Tibial nerve (tissue), 4 donors: ENCODE results near the gene SIPA1L2. TPM values are rescaled to one million over a fixed set of nuclear protein-coding genes. Genes with fewer than 3 reads are reported as not detected.

ENCODE experiments used
- DNase-seq, 2 donors: peaks; one replicate each; pipeline ENCODE4 v3.0.0-alpha.2; 2019; ENCODE audit warnings: low spot score in 2 of 2
- H3K27ac ChIP-seq, 4 donors: fragments of 200-600 bp; sonication (generic) in 3 of 4; one replicate each; pipeline ENCODE4 v1.5.1; 2017 to 2019; ENCODE audit warnings: mild to moderate bottlenecking in 1 of 4
- H3K27me3 ChIP-seq, 2 donors: fragments of 200-600 bp; sonication (generic) in 1 of 2; one replicate each; pipeline versions ENCODE4 v1.5.1 to v1.6.0; 2017 to 2019
- H3K36me3 ChIP-seq, 3 donors: fragments of 200-600 bp; sonication (generic); one replicate each; pipeline ENCODE4 v1.5.1; 2018 to 2019
- H3K4me1 ChIP-seq, 4 donors: fragments of 200-600 bp; sonication (generic) in 3 of 4; one replicate each; pipeline ENCODE4 v1.5.1; 2017 to 2019
- H3K4me3 ChIP-seq, 4 donors: fragments of 200-600 bp; sonication (generic) in 3 of 4; one replicate each; pipeline ENCODE4 v1.5.1; 2017 to 2019; ENCODE audit warnings: mild to moderate bottlenecking in 1 of 4, moderate library complexity in 1 of 4
- H3K9me3 ChIP-seq, 4 donors: fragments of 200-600 bp; sonication (generic) in 3 of 4; one replicate each; pipeline ENCODE4 v1.5.1; 2017 to 2019
- EP300 ChIP-seq, 2 donors: sonication (generic); formaldehyde crosslinking; IDR thresholded peaks; one replicate each; pipeline ENCODE4 v1.6.1; 2017; ENCODE audit warnings: antibody characterized with exemption in 2 of 2, mild to moderate bottlenecking in 1 of 2
- POLR2A ChIP-seq, 2 donors: fragments of 450-650 bp; IDR thresholded peaks; one replicate each; pipeline ENCODE4 v1.6.1; 2017; ENCODE audit warnings: antibody characterized with exemption in 2 of 2, mild to moderate bottlenecking in 2 of 2, moderate library complexity in 2 of 2
- WGBS, 2 donors: methylation state at CpG; one replicate each; pipeline ENCODE4 v1.1.5; 2018; 5-methylcytosine and 5-hydroxymethylcytosine counted together
- total RNA-seq, 4 donors: library from RNA; depleted of rRNA; stranded (reverse); fragments of >200 nt; gene quantifications; one replicate each; pipeline ENCODE4 v1.1.0, GENCODE V29; 2016
- TF ChIP-seq, protein P1 (sequence below), 5 experiments: fragments of 200-600 bp in 3 of 5; fragments of 450-650 bp in 2 of 5; sonication (generic) in 3 of 5; IDR thresholded peaks; one replicate each; pipeline ENCODE4 v1.5.1; 2016 to 2019; ENCODE audit warnings: antibody characterized with exemption in 5 of 5, mild to moderate bottlenecking in 3 of 5, moderate library complexity in 2 of 5

SIPA1L2 gene
- total RNA-seq, 4 donors from 2014 or later: 29.8 to 56.4 (median 40.7) TPM

DNA sequence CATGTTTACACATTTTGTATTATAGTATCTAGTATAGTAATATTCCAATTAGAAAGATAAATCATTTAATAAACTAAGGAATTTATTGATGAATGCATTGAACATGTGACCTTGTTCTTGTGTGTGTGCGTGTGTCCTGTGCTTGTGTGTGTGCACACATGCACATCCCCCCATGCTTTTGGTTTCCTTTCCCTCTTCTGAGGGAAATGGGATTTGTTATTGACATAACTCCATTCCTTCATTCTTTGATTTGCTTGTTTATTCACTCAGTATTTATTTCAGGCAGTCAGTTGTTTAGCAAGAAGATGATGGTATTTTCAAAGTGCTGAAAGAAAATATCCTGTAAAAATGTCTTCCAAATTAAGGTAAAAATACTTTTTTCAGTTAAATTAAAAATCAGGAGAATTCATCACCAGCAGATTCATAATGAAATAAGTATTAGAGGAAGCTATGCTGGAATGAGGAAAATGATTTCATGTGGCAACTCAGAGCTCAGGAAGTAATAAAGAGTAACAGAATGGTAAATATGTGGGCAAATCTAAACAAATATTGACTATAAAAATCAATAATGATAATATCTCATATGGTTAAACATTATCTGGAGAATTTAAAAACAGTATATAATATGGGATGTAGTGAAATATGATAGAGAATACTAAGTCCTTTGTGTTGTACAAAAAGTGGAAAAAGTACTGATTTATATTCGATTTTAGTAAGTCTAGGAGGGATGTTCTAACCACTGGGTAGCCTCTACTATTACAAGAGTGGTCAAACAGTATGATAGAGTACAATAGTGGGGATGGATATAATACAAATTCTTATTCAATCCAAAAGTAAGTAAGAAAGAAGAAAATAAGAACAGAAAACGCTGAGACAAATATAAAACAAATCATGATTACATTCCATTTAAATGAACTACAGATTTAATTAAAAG lies 35.2 kb upstream of the SIPA1L2 start:
- no peak for TF ChIP-seq POLR2A (IDR thresholded peaks at IDR 0.05)
- TF ChIP-seq EP300 (IDR thresholded peaks at IDR 0.05): no peak
- TF ChIP-seq, protein P1, sequence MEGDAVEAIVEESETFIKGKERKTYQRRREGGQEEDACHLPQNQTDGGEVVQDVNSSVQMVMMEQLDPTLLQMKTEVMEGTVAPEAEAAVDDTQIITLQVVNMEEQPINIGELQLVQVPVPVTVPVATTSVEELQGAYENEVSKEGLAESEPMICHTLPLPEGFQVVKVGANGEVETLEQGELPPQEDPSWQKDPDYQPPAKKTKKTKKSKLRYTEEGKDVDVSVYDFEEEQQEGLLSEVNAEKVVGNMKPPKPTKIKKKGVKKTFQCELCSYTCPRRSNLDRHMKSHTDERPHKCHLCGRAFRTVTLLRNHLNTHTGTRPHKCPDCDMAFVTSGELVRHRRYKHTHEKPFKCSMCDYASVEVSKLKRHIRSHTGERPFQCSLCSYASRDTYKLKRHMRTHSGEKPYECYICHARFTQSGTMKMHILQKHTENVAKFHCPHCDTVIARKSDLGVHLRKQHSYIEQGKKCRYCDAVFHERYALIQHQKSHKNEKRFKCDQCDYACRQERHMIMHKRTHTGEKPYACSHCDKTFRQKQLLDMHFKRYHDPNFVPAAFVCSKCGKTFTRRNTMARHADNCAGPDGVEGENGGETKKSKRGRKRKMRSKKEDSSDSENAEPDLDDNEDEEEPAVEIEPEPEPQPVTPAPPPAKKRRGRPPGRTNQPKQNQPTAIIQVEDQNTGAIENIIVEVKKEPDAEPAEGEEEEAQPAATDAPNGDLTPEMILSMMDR (IDR thresholded peaks at IDR 0.05): no peak
- H3K9me3 ChIP-seq: no peaks in the 10 kb centered on the region
- no peak overlapping the region for H3K27ac ChIP-seq
- no peak for DNase-seq
- no peaks in the 10 kb centered on the region for H3K27me3 ChIP-seq
- H3K4me3 ChIP-seq: no peak overlapping the region
- peaks cover 0 to 10% (median 0%) of the 10 kb centered on the region in 4 donors for H3K4me1 ChIP-seq
- 90 to 92% methylated on average over 3 of the region's 3 CpGs for WGBS, 2 donors
- no peaks in the 10 kb centered on the region for H3K36me3 ChIP-seq

- Histone ChIP-seq H3K27ac (no peak overlapping the region), H3K9me3 (no peaks in the 10 kb centered on the region), H3K27me3 (no peaks in the 10 kb centered on the region), H3K4me3 (no peak overlapping the region), H3K4me1 (peaks cover 0 to 10% (median 0%) of the 10 kb centered on the region in 4 donors), H3K36me3 (no peaks in the 10 kb centered on the region)
- no peak for DNase-seq
- TF ChIP-seq, protein P1 (IDR thresholded peaks at IDR 0.05): no peak
- TF ChIP-seq POLR2A (IDR thresholded peaks at IDR 0.05) (no peak), EP300 (IDR thresholded peaks at IDR 0.05) (no peak)
- WGBS, 2 donors: 63 to 68% methylated on average over 7 of the region's 7 CpGs
These were observed 33.0 kb upstream of the SIPA1L2 start for GRCh38 chr1:232662910-232663309.

GRCh38 chr1:232658386-232658785 lies 28.5 kb upstream of the SIPA1L2 start:
- Histone ChIP-seq H3K4me3 (no peak overlapping the region), H3K9me3 (no peaks in the 10 kb centered on the region), H3K4me1 (peaks cover 0 to 5% (median 0%) of the 10 kb centered on the region in 4 donors), H3K27ac (no peak overlapping the region), H3K27me3 (no peaks in the 10 kb centered on the region), H3K36me3 (no peaks in the 10 kb centered on the region)
- WGBS, 2 donors: 55 to 59% methylated on average over 2 of the region's 2 CpGs
- TF ChIP-seq POLR2A (IDR thresholded peaks at IDR 0.05) (no peak), EP300 (IDR thresholded peaks at IDR 0.05) (no peak)
- TF ChIP-seq, protein P1 (IDR thresholded peaks at IDR 0.05): no peak
- no peak for DNase-seq

- Histone ChIP-seq H3K36me3 (no peaks in the 10 kb centered on the region), H3K27ac (no peak overlapping the region), H3K4me3 (no peak overlapping the region), H3K9me3 (no peaks in the 10 kb centered on the region), H3K27me3 (no peaks in the 10 kb centered on the region), H3K4me1 (peaks cover 0 to 5% (median 0%) of the 10 kb centered on the region in 4 donors)
- TF ChIP-seq POLR2A (IDR thresholded peaks at IDR 0.05) (no peak), EP300 (IDR thresholded peaks at IDR 0.05) (no peak)
- TF ChIP-seq, protein P1 (IDR thresholded peaks at IDR 0.05): no peak
- no peak for DNase-seq
- WGBS, 2 donors: 58 to 68% methylated on average over 3 of the region's 3 CpGs
These were observed 27.6 kb upstream of the SIPA1L2 start for GRCh38 chr1:232657426-232658005.

GRCh38 chr1:232655746-232656085 lies 25.8 kb upstream of the SIPA1L2 start:
- DNase-seq: no peak
- Histone ChIP-seq H3K9me3 (no peaks in the 10 kb centered on the region), H3K4me1 (peaks cover 0 to 5% (median 0%) of the 10 kb centered on the region in 4 donors), H3K4me3 (no peak overlapping the region), H3K36me3 (no peaks in the 10 kb centered on the region), H3K27me3 (no peaks in the 10 kb centered on the region), H3K27ac (no peak overlapping the region)
- 82 to 90% methylated on average over 4 of the region's 4 CpGs for WGBS, 2 donors
- TF ChIP-seq, protein P1 (IDR thresholded peaks at IDR 0.05): no peak
- TF ChIP-seq EP300 (IDR thresholded peaks at IDR 0.05) (no peak), POLR2A (IDR thresholded peaks at IDR 0.05) (no peak)
